IMR-90 (cell line): Measurements from ENCODE around the gene STAG2. TPM values are rescaled to one million over a fixed set of nuclear protein-coding genes. Genes with fewer than 3 reads are reported as not detected.

Experiments
- ATAC-seq: fragments of 200-7000 bp; cut with Tn5 transposase; 2 replicates; pipeline ENCODE4 v1.9.1; 2020; ENCODE audit warnings: low read depth, mild to moderate bottlenecking, moderate library complexity
- BruUV-seq: library from RNA; stranded (reverse); fragments of 400-500 nt; replicated peaks from 2 replicates; lab custom pipeline; 2021; lab: Mats Ljungman, UMichigan
- CTCF ChIA-PET: fragments of 300-600 bp; formaldehyde crosslinking; extraction: SDS; loops from one replicate; lab custom pipeline; 2021; ENCODE audit warnings: antibody characterized with exemption; lab: Yijun Ruan, JAX
- POLR2A ChIA-PET: fragments of 300-600 bp; sonication (Branson Sonifier 250); formaldehyde crosslinking; loops from one replicate; lab custom pipeline; 2022; ENCODE audit warnings: antibody characterized with exemption; ENCODE audit not compliant: unreplicated experiment; lab: Charles Lee
- DNase-seq: peaks from one replicate; pipeline ENCODE4 v3.0.0; 2013
- H2AFZ ChIP-seq: replicated peaks from 2 replicates; pipeline ENCODE3; 2013; ENCODE audit warnings: low read length, mild to moderate bottlenecking; ENCODE audit not compliant: poor library complexity
- H2AK5ac ChIP-seq: 2 replicates; pipeline ENCODE4 v1.6.1; 2013; ENCODE audit warnings: low read depth, low read length, inconsistent platforms
- H2AK9ac ChIP-seq: replicated peaks from 2 replicates; pipeline ENCODE3; 2013; ENCODE audit warnings: mild to moderate bottlenecking, low read depth, low read length, moderate library complexity; ENCODE audit not compliant: poor library complexity
- H2BK120ac ChIP-seq: 2 replicates; pipeline ENCODE4 v1.6.1; 2013; ENCODE audit warnings: low read depth, low read length, inconsistent platforms
- H2BK15ac ChIP-seq: 3 replicates; pipeline ENCODE4 v1.6.1; 2013; ENCODE audit warnings: low read depth, low read length, inconsistent platforms
- H2BK20ac ChIP-seq: 2 replicates; pipeline ENCODE4 v1.6.1; 2013; ENCODE audit warnings: low read depth, mild to moderate bottlenecking, inconsistent platforms, low read length, moderate library complexity
- H2BK5ac ChIP-seq: 2 replicates; pipeline ENCODE4 v1.6.1; 2013; ENCODE audit warnings: mild to moderate bottlenecking, low read depth, low read length, inconsistent platforms; ENCODE audit not compliant: poor library complexity, severe bottlenecking
- H3K14ac ChIP-seq: replicated peaks from 2 replicates; pipeline ENCODE4 v1.6.1; 2013; ENCODE audit warnings: low read depth, low read length, inconsistent platforms
- H3K18ac ChIP-seq: 2 replicates; pipeline ENCODE4 v1.6.1; 2013; ENCODE audit warnings: low read depth, low read length, control low read depth
- H3K23ac ChIP-seq: 2 replicates; pipeline ENCODE4 v1.6.1; 2013; ENCODE audit warnings: low read depth, low read length, inconsistent platforms
- H3K27ac ChIP-seq: 2 replicates; pipeline ENCODE4 v1.5.1; 2013; ENCODE audit warnings: mild to moderate bottlenecking, control low read depth, low read length; ENCODE audit not compliant: insufficient read depth
- H3K27me3 ChIP-seq: 2 replicates; pipeline ENCODE4 v1.6.1; 2013; ENCODE audit warnings: low read length; ENCODE audit not compliant: control insufficient read depth, insufficient read depth
- H3K36me3 ChIP-seq: 2 replicates; pipeline ENCODE4 v1.6.1; 2013; ENCODE audit warnings: low read length, mixed read lengths; ENCODE audit not compliant: control insufficient read depth, insufficient read depth
- H3K4ac ChIP-seq: 2 replicates; pipeline ENCODE4 v1.6.1; 2013; ENCODE audit warnings: low read depth, low read length, inconsistent platforms
- H3K4me1 ChIP-seq: 2 replicates; pipeline ENCODE4 v1.6.1; 2013; ENCODE audit warnings: low read length, mixed read lengths; ENCODE audit not compliant: control insufficient read depth, insufficient read depth
- H3K4me2 ChIP-seq: 2 replicates; pipeline ENCODE4 v1.6.1; 2013; ENCODE audit warnings: low read depth, mild to moderate bottlenecking, control low read depth, low read length, moderate library complexity
- H3K4me3 ChIP-seq: 2 replicates; pipeline ENCODE4 v1.5.1; 2013; ENCODE audit warnings: low read depth, mild to moderate bottlenecking, control low read depth, low read length, moderate library complexity; ENCODE audit not compliant: insufficient read depth
- H3K56ac ChIP-seq: 2 replicates; pipeline ENCODE4 v1.6.1; 2013; ENCODE audit warnings: low read length, inconsistent platforms; ENCODE audit not compliant: insufficient read depth; ENCODE audit errors: extremely low read depth
- H3K79me1 ChIP-seq, 2 experiments: 2 replicates each; pipeline ENCODE4 v1.6.1; 2013; ENCODE audit warnings: low read length in 2 of 2, inconsistent platforms in 1 of 2, low read depth in 1 of 2
- H3K9ac ChIP-seq: 2 replicates; pipeline ENCODE4 v1.6.1; 2013; ENCODE audit warnings: low read depth, low read length, control low read depth
- H3K9me1 ChIP-seq: 2 replicates; pipeline ENCODE4 v1.6.1; 2013; ENCODE audit warnings: low read length, inconsistent platforms; ENCODE audit not compliant: insufficient read depth
- H3K9me3 ChIP-seq: 2 replicates; pipeline ENCODE4 v1.6.1; 2013; ENCODE audit warnings: low read length; ENCODE audit not compliant: control insufficient read depth, insufficient read depth
- H4K20me1 ChIP-seq: 2 replicates; pipeline ENCODE4 v1.6.1; 2013; ENCODE audit warnings: low read length, inconsistent platforms; ENCODE audit not compliant: insufficient read depth
- H4K5ac ChIP-seq: 2 replicates; pipeline ENCODE4 v1.6.1; 2013; ENCODE audit warnings: mild to moderate bottlenecking, low read depth, low read length, control low read depth
- H4K8ac ChIP-seq, 2 experiments: 2 replicates each; pipeline ENCODE4 v1.6.1; 2013; ENCODE audit warnings: low read depth in 2 of 2, low read length in 2 of 2, control low read depth in 1 of 2, inconsistent platforms in 1 of 2
- H4K91ac ChIP-seq: 2 replicates; pipeline ENCODE4 v1.6.1; 2013; ENCODE audit warnings: low read depth, low read length, inconsistent platforms; ENCODE audit not compliant: insufficient read depth
- CEBPB ChIP-seq: IDR thresholded peaks from 2 replicates; pipeline ENCODE4 v1.6.1; 2012; ENCODE audit warnings: low read depth, low read length, improper control_type of control experiment
- FOS ChIP-seq: fragments of 150-350 bp; IDR thresholded peaks from 2 replicates; pipeline ENCODE4 v1.6.1; 2016; ENCODE audit warnings: low read depth, low read length
- MAFK ChIP-seq: IDR thresholded peaks from 2 replicates; pipeline ENCODE4 v1.6.1; 2012; ENCODE audit warnings: low read depth, low read length, improper control_type of control experiment
- MXI1 ChIP-seq: IDR thresholded peaks from 2 replicates; pipeline ENCODE4 v1.6.1; 2012; ENCODE audit warnings: low read depth, mild to moderate bottlenecking, low read length, moderate library complexity, borderline replicate concordance
- NFE2L2 ChIP-seq: fragments of 150-350 bp; IDR thresholded peaks from 2 replicates; pipeline ENCODE4 v1.6.1; 2016; ENCODE audit warnings: low read depth, mild to moderate bottlenecking, low read length
- SMC3 ChIP-seq: fragments of 150-350 bp; IDR thresholded peaks from 2 replicates; pipeline ENCODE4 v1.6.1; 2016; ENCODE audit warnings: low read depth, mild to moderate bottlenecking, antibody characterized with exemption, low read length, moderate library complexity
- WGBS, 2 experiments: methylation state at CpG; one replicate each; pipeline versions ENCODE4 v1.1.5 to v1.1.7; 2013; ENCODE audit warnings: missing lambda C conversion rate in 2 of 2; ENCODE audit not compliant: insufficient read length in 1 of 2; ENCODE audit errors: extremely low coverage in 2 of 2; 5-methylcytosine and 5-hydroxymethylcytosine counted together
- dilution Hi-C: fragments of 300-500 bp; cut with HindIII; formaldehyde crosslinking; loops from one replicate; pipeline ENCODE4 v1.14.3; 2018; ENCODE audit warnings: low sequenced_read_pairs; ENCODE audit not compliant: unreplicated experiment
- in situ Hi-C: fragments of 300-500 bp; cut with MboI; formaldehyde crosslinking; loops from 3 replicates; pipeline ENCODE4 v1.14.3; 2019; ENCODE audit warnings: low sequenced_read_pairs, inconsistent platforms, mixed read lengths
- intact Hi-C: fragments of 100-400 bp; cut with micrococcal nuclease; formaldehyde crosslinking; loops from 2 replicates; pipeline ENCODE4 v1.10.0; 2022
- polyA plus RNA-seq, 3 experiments: library from polyadenylated mRNA; depleted of rRNA; stranded (reverse); fragments of >200 nt; gene quantifications; 2 replicates each; pipeline ENCODE4 v1.2.3, GENCODE V29; 2012; ENCODE audit warnings: low replicate concordance in 1 of 3
- total RNA-seq: library from RNA; depleted of rRNA; stranded (reverse); fragments of >200 nt; gene quantifications from 2 replicates; pipeline ENCODE4 v1.2.3, GENCODE V29; 2012
- TF ChIP-seq, protein P1 (sequence below): fragments of 150-350 bp; IDR thresholded peaks from 2 replicates; pipeline ENCODE4 v1.6.1; 2017; ENCODE audit warnings: mild to moderate bottlenecking, antibody characterized with exemption, low read length, low read depth

STAG2 gene
- total and polyA plus RNA-seq, 2 of the 4 experiments (the other 2 are of a cell fraction), result 19.6 to 71.2 TPM

DNA sequence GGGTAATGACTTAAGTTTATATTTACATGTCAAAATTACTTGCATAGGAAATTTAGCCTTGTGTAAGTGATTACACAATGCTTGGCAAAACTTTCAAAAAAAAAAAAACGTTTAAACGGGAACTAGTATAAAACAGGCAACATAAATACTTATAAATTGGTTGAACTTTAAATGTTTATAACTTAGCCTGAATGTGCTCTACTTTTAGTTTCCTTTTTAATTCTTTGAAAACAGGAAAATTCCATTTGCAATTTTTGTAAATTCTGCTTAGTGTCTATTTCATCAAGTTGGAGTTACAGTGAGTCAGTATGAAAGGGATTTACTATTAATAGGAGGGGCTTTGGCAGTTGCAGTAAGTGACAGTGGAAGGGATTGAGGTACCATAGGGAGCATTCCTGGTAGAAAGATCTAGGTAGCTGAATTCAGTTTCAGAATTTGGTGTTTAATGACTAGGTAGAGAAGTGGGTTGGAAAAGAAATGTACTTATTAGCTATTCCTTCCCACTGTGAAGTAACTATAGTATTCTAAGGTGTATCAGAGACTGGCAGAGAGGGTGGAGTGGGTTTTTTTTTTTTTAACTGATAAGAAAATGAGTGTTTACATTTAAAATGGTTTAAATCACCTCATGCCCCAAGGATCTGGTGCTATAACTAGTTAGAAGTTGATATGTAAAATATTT, 2.8 kb downstream of the STAG2 start:
- ChIA-PET POLR2A (no interaction called here), CTCF (no interaction called here)
- Histone ChIP-seq H3K9ac (no peak overlapping the region), H2AK5ac (no peak overlapping the region), H4K20me1 (peaks cover 20% of the 10 kb centered on the region), H2BK20ac (no peak overlapping the region), H2BK120ac (no peak overlapping the region), H2BK15ac (no peak overlapping the region), H3K56ac (no peak overlapping the region), H2AK9ac (no peak overlapping the region), H4K5ac (no peak overlapping the region), H2AFZ (no peak overlapping the region), H3K23ac (0 out of 2 replicates have a peak overlapping the region, but pooled peaks have one; percentile 50), H4K91ac (no peak overlapping the region), H4K8ac (no peak overlapping the region), H3K9me3 (no peaks in the 10 kb centered on the region), H3K14ac (no peak overlapping the region), H3K4ac (no peak overlapping the region), H3K36me3 (no peaks in the 10 kb centered on the region), H2BK5ac (peak overlapping the region; percentile 35), H3K4me1 (no peaks in the 10 kb centered on the region), H3K4me2 (peak overlapping the region; percentile 87), H3K18ac (no peak overlapping the region), H3K27me3 (no peaks in the 10 kb centered on the region), H3K27ac (no peak overlapping the region), H3K4me3 (no peak overlapping the region), H3K9me1 (no peaks in the 10 kb centered on the region), H3K79me1 (no peaks in the 10 kb centered on the region; a peak in 1 of 4 replicates)
- peak; percentile 43 for DNase-seq
- TF ChIP-seq NFE2L2, result no peak
- TF ChIP-seq CEBPB, result peak; percentile 57
- TF ChIP-seq MAFK, result no peak
- TF ChIP-seq, protein P1, sequence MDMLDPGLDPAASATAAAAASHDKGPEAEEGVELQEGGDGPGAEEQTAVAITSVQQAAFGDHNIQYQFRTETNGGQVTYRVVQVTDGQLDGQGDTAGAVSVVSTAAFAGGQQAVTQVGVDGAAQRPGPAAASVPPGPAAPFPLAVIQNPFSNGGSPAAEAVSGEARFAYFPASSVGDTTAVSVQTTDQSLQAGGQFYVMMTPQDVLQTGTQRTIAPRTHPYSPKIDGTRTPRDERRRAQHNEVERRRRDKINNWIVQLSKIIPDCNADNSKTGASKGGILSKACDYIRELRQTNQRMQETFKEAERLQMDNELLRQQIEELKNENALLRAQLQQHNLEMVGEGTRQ, result no peak
- TF ChIP-seq SMC3, result no peak
- no peak for TF ChIP-seq FOS
- no peak for TF ChIP-seq MXI1
- dilution Hi-C loops (no loop called here), in situ Hi-C loops (no loop called here), intact Hi-C loops (loop anchor here (5.0 to 10.0 kb wide), 3 partner anchors 101 to 248 kb away; no protein-coding TSS in a partner anchor)
- no CpG with 5 or more reads among the region's 2 CpGs for WGBS, 2 experiments
- ATAC-seq, result no peak
- no TSS peak for BruUV-seq
